ENCODE data around the gene SH3BGRL3.

- TF ChIP-seq CTCF (IDR thresholded peaks at IDR 0.05) (no peak), POLR2A (IDR thresholded peaks at IDR 0.05) (no peak)
These were observed 43.5 kb downstream of the SH3BGRL3 start for GRCh38 chr1:26323382-26323781.
